GM19463 (cell line): ENCODE results near the gene NAGK.
"Not testable (repeated sequence)": the region's sequence is repeated elsewhere in the genome, so short reads cannot be mapped to it uniquely, and the experiment has no call there.

Experiments used
- ATAC-seq: cut with Tn5 transposase; IDR thresholded peaks from one replicate; pipeline ENCODE4 v1.9.1; 2021; ENCODE audit warnings: mild to moderate bottlenecking, moderate library complexity; ENCODE audit not compliant: unreplicated experiment

NAGK gene

GRCh38 chr2:71067567-71068217 is 756 bp upstream of the NAGK start:
- peak; percentile 2 for ATAC-seq

- ATAC-seq, result no peak
Observed at GRCh38 chr2:71069376-71069775, 928 bp downstream of the NAGK start.

- no peak for ATAC-seq
Observed at GRCh38 chr2:71070294-71071093, 2.0 kb downstream of the NAGK start.

- ATAC-seq, result peak; percentile 34
Observed at GRCh38 chr2:71071681-71072398, 3.4 kb downstream of the NAGK start.

GRCh38 chr2:71072492-71072891 is 4.0 kb downstream of the NAGK start:
- no peak for ATAC-seq

- no peak for ATAC-seq
Observed at GRCh38 chr2:71073475-71073874, 5.0 kb downstream of the NAGK start.

GRCh38 chr2:71074893-71075395 is 6.5 kb downstream of the NAGK start:
- ATAC-seq, result no peak

GRCh38 chr2:71078624-71079023 is 10.2 kb downstream of the NAGK start:
- no peak for ATAC-seq

GRCh38 chr2:71082402-71083252 is 14.2 kb downstream of the NAGK start:
- ATAC-seq, result peak; percentile 81

GRCh38 chr2:71083297-71083696 is 14.8 kb downstream of the NAGK start:
- not testable (repeated sequence) for ATAC-seq

GRCh38 chr2:71083752-71084312 is 15.4 kb downstream of the NAGK start:
- ATAC-seq, result not testable (repeated sequence)

GRCh38 chr2:71085325-71086003 is 17.0 kb downstream of the NAGK start:
- not testable (repeated sequence) for ATAC-seq

- not testable (repeated sequence) for ATAC-seq
Observed at GRCh38 chr2:71089475-71089874, 21.0 kb downstream of the NAGK start.

- not testable (repeated sequence) for ATAC-seq
Observed at GRCh38 chr2:71091808-71092207, 23.4 kb downstream of the NAGK start.

- not testable (repeated sequence) for ATAC-seq
Observed at GRCh38 chr2:71092491-71093260, 24.2 kb downstream of the NAGK start.

GRCh38 chr2:71100195-71100964 is 31.9 kb downstream of the NAGK start:
- ATAC-seq, result peak; percentile 63

GRCh38 chr2:71101656-71102055 is 33.2 kb downstream of the NAGK start:
- ATAC-seq, result no peak
